ENCODE measurements around the gene ABAT. TPM values are rescaled to one million over a fixed set of nuclear protein-coding genes. Genes with fewer than 3 reads are reported as not detected.

Gene ABAT
- total and polyA plus RNA-seq, 2 experiments from 2014 or later, result 31.2 to 59.1 TPM

GRCh38 chr16:8689686-8690085 is 15.3 kb downstream of the ABAT start:
- H3K79me2 ChIP-seq, result peaks cover 13% of the 10 kb centered on the region
- no peaks in the 10 kb centered on the region for H3K36me3 ChIP-seq (replicated peaks; ENCODE audit: insufficient read depth, low read depth)
- 70% methylated on average over 1 of the region's 1 CpG for WGBS (ENCODE audit: low lambda C conversion rate, missing lambda C conversion rate)
- no peaks in the 10 kb centered on the region for H4K20me1 ChIP-seq (ENCODE audit: insufficient read depth, poor library complexity, severe bottlenecking)
- H3K9me3 ChIP-seq (ENCODE audit: low read depth), result peaks cover 10% of the 10 kb centered on the region
- no peaks in the 10 kb centered on the region for H3K9me2 ChIP-seq (replicated peaks; ENCODE audit: insufficient read depth)
- H3K4me1 ChIP-seq (ENCODE audit: insufficient read depth), result peaks cover 5% of the 10 kb centered on the region
- H3K4me2 ChIP-seq, result no peak overlapping the region
- no peak overlapping the region for H3K4me3 ChIP-seq
- no peak for DNase-seq (ENCODE audit: low spot score)
- no peak overlapping the region for H2AFZ ChIP-seq
- no peak for TF ChIP-seq EZH2 (IDR thresholded peaks at IDR 0.05; ENCODE audit: borderline replicate concordance)
- no peak for TF ChIP-seq EZH2phosphoT487 (IDR thresholded peaks at IDR 0.05; ENCODE audit: low read depth, severe bottlenecking, unreplicated experiment)
- TF ChIP-seq CTCF (IDR thresholded peaks at IDR 0.05; ENCODE audit: poor library complexity), result no peak
- no peak overlapping the region for H3K27ac ChIP-seq
- no peaks in the 10 kb centered on the region for H3K27me3 ChIP-seq

DNA sequence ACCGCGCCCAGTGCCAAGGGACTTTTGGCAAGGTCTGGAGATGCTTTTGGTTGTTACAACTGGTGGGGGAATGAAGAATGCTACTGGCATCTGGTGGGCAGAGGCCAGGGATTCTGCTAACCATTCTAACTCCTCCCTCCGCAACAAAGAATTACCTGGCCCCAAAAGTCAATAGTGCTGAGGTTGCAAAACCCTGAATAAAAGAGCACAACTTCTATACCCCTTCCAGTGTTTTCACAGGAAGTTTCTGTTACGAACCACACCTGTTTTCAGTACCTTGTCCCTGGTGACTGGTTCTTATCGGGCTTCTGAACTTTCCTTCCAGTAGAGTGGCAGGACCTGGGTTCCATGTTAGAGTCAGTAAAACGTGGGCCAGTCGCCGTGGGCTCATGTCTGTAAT is 17.3 kb downstream of the ABAT start:
- Histone ChIP-seq H3K4me2 (peak overlapping the region; percentile 19), H3K4me1 (ENCODE audit: insufficient read depth) (peaks cover 5% of the 10 kb centered on the region), H3K79me2 (peaks cover 13% of the 10 kb centered on the region), H3K9me3 (ENCODE audit: low read depth) (peaks cover 10% of the 10 kb centered on the region), H3K9me2 (replicated peaks; ENCODE audit: insufficient read depth) (no peaks in the 10 kb centered on the region), H3K4me3 (no peak overlapping the region), H3K27ac (peak overlapping the region; percentile 49), H3K27me3 (no peaks in the 10 kb centered on the region), H2AFZ (no peak overlapping the region), H4K20me1 (ENCODE audit: insufficient read depth, poor library complexity, severe bottlenecking) (no peaks in the 10 kb centered on the region), H3K36me3 (replicated peaks; ENCODE audit: insufficient read depth, low read depth) (no peaks in the 10 kb centered on the region)
- no peak for DNase-seq (ENCODE audit: low spot score)
- WGBS (ENCODE audit: low lambda C conversion rate, missing lambda C conversion rate), result 83% methylated on average over 8 of the region's 8 CpGs
- TF ChIP-seq EZH2 (IDR thresholded peaks at IDR 0.05; ENCODE audit: borderline replicate concordance) (no peak), CTCF (IDR thresholded peaks at IDR 0.05; ENCODE audit: poor library complexity) (no peak), EZH2phosphoT487 (IDR thresholded peaks at IDR 0.05; ENCODE audit: low read depth, severe bottlenecking, unreplicated experiment) (no peak)

DNA sequence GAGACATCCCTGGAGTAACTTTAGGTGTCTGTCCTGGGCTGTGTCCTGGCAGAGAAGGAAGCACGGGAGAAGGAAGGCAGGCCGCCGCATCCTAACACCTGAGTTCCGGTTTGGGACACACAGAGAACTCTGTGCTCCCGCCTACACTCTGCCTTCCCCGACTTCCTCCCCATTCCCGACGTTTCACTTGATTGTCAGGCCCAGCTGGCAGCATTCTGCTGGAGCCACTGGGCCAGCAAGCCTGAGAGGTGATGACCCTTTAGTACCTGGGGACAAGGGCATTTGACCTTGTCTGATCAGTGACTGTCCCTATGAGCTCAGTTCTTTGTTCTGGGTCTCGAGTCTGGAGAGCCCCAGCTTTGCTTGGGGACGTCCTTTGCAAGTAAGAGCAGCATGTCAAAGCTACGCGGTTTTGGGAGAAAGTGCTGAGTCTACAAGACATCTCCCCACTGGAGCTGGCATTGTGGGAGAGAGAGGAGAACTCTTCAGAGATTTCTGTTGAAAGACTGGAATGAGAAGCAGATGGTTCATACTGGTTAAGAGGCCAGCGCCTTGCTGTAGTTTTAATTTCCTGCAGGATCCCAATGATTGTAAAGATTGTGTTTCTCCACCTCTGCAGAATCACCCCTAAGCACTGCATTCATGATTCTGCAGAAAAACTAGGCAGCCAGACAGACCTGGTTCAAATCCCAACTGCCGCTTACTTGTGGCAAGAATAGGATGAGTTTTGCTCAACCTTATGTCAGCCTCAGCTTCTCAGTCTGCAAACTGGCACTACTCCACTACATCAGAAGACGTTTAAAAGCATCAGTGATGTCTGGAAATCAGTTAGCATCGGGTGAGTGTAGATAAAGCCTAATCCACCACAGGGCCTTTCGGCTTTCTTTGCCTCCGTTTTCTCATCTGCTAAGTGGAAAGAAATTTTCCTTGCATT is 20.6 kb downstream of the ABAT start:
- no peak overlapping the region for H3K4me2 ChIP-seq
- no peaks in the 10 kb centered on the region for H3K27me3 ChIP-seq
- no peak for TF ChIP-seq EZH2 (IDR thresholded peaks at IDR 0.05; ENCODE audit: borderline replicate concordance)
- no peak for TF ChIP-seq CTCF (IDR thresholded peaks at IDR 0.05; ENCODE audit: poor library complexity)
- no peak for TF ChIP-seq EZH2phosphoT487 (IDR thresholded peaks at IDR 0.05; ENCODE audit: low read depth, severe bottlenecking, unreplicated experiment)
- no peaks in the 10 kb centered on the region for H3K9me2 ChIP-seq (replicated peaks; ENCODE audit: insufficient read depth)
- no peaks in the 10 kb centered on the region for H3K9me3 ChIP-seq (ENCODE audit: low read depth)
- WGBS (ENCODE audit: low lambda C conversion rate, missing lambda C conversion rate), result 84% methylated on average over 18 of the region's 18 CpGs
- H4K20me1 ChIP-seq (ENCODE audit: insufficient read depth, poor library complexity, severe bottlenecking), result no peaks in the 10 kb centered on the region
- H3K4me1 ChIP-seq (ENCODE audit: insufficient read depth), result peaks cover 5% of the 10 kb centered on the region
- H3K79me2 ChIP-seq, result peaks cover 7% of the 10 kb centered on the region
- H2AFZ ChIP-seq, result no peak overlapping the region
- H3K36me3 ChIP-seq (replicated peaks; ENCODE audit: insufficient read depth, low read depth), result no peaks in the 10 kb centered on the region
- DNase-seq (ENCODE audit: low spot score), result no peak
- H3K27ac ChIP-seq, result no peak overlapping the region
- H3K4me3 ChIP-seq, result no peak overlapping the region
